Smooth muscle cell of trachea (primary cell): Measurements from ENCODE around the gene TRAFD1. TPM values are rescaled to one million over a fixed set of nuclear protein-coding genes. Genes with fewer than 3 reads are reported as not detected.

Source experiments
- total RNA-seq: library from RNA; depleted of rRNA; stranded (reverse); fragments of >200 nt; gene quantifications from 2 replicates; pipeline ENCODE4 v1.2.1, GENCODE V29; 2014

TRAFD1 gene
- 78.2 and 80.6 TPM in 2 replicates for total RNA-seq

GRCh38 chr12:112125250-112125999, at the start of gene TRAFD1:
TRAFD1 (plus strand) TSS chr12:112125560; CDS start chr12:112130523, 4,963 bp downstream.

GRCh38 chr12:112108202-112109079, 16.9 kb upstream of the TRAFD1 start, which contains the start of gene NAA25:
NAA25 (minus strand) TSS chr12:112108783; CDS start chr12:112108773, 10 bp downstream.

Other genes starting within 250 kb of the TRAFD1 start
- gene TMEM116, start 112.4 kb upstream of the TRAFD1 start, total RNA-seq = 10.9 and 14.2 TPM in 2 replicates
- gene ERP29, start 112.1 kb upstream of the TRAFD1 start, total RNA-seq = 55.3 and 59.4 TPM in 2 replicates
- gene NAA25, start 16.8 kb upstream of the TRAFD1 start, total RNA-seq = 17.9 and 27.2 TPM in 2 replicates